Endothelial cell of umbilical vein (primary cell): ENCODE data around the gene PPY. TPM values are rescaled to one million over a fixed set of nuclear protein-coding genes. Genes with fewer than 3 reads are reported as not detected.

ENCODE experiments used
- BruUV-seq: library from RNA; stranded (reverse); fragments of 400-500 nt; replicated peaks from 2 replicates; lab custom pipeline; 2021; lab: Mats Ljungman, UMichigan
- CTCF ChIA-PET: fragments of 300-600, 350-600 bp; sonication (Branson Sonifier 250); formaldehyde crosslinking; loops from one replicate; lab custom pipeline; 2021; ENCODE audit warnings: antibody characterized with exemption, inconsistent platforms; lab: Charles Lee
- POLR2A ChIA-PET: fragments of 300-600, 350-600 bp; sonication (Branson Sonifier 250); formaldehyde crosslinking; loops from one replicate; lab custom pipeline; 2021; ENCODE audit warnings: antibody characterized with exemption, inconsistent platforms; lab: Charles Lee
- DNase-seq: peaks from one replicate; pipeline ENCODE4 v3.0.0-alpha.2; 2011; ENCODE audit warnings: low read depth, low spot score
- FAIRE-seq: peaks from 2 replicates; lab custom pipeline; 2011; peaks lifted over from hg19 to GRCh38; lab: Jason Lieb, UNC
- H2AFZ ChIP-seq: 2 replicates; pipeline ENCODE4 v1.6.0; 2012; ENCODE audit warnings: low read depth, low read length, control low read depth, inconsistent platforms
- H3K27ac ChIP-seq: 2 replicates; pipeline ENCODE4 v1.5.1; 2011; ENCODE audit warnings: low read depth, mild to moderate bottlenecking, control low read depth, low read length, moderate library complexity; ENCODE audit not compliant: insufficient read depth
- H3K27me3 ChIP-seq, 2 experiments: 2 replicates each; pipeline versions ENCODE4 v1.6.0 to v1.6.1; 2011; ENCODE audit warnings: low read length in 2 of 2, mixed read lengths in 1 of 2; ENCODE audit not compliant: control insufficient read depth in 2 of 2, insufficient read depth in 2 of 2
- H3K36me3 ChIP-seq, 2 experiments: 2 replicates in 1 of 2; 3 replicates in 1 of 2; pipeline ENCODE4 v1.5.1; 2011; ENCODE audit warnings: low read length in 2 of 2, mild to moderate bottlenecking in 1 of 2, moderate library complexity in 1 of 2; ENCODE audit not compliant: control insufficient read depth in 2 of 2, insufficient read depth in 2 of 2; ENCODE audit errors: extremely low read depth in 1 of 2
- H3K4me1 ChIP-seq: 3 replicates; pipeline ENCODE4 v1.5.1; 2011; ENCODE audit warnings: mild to moderate bottlenecking, low read length; ENCODE audit not compliant: control insufficient read depth, insufficient read depth; ENCODE audit errors: extremely low read depth
- H3K4me2 ChIP-seq: 2 replicates; pipeline ENCODE4 v1.6.1; 2011; ENCODE audit warnings: low read length, control low read depth, mixed read lengths; ENCODE audit not compliant: insufficient read depth
- H3K4me3 ChIP-seq, 3 experiments: fragments of 200-600 bp in 1 of 3; sonication (generic), shearing (Covaris generic) in 1 of 3; replicated peaks in 1 of 3; 2 replicates each; pipeline ENCODE4 v1.5.1; 2011 to 2016; ENCODE audit warnings: control low read depth in 3 of 3, low read length in 3 of 3, mild to moderate bottlenecking in 2 of 3, inconsistent platforms in 1 of 3, low read depth in 1 of 3, moderate library complexity in 1 of 3; ENCODE audit not compliant: insufficient read depth in 1 of 3
- H3K79me2 ChIP-seq: 2 replicates; pipeline ENCODE4 v1.6.0; 2012; ENCODE audit warnings: low read length, inconsistent platforms; ENCODE audit not compliant: control insufficient read depth, insufficient read depth
- H3K9ac ChIP-seq: replicated peaks from 2 replicates; pipeline ENCODE3; 2011; ENCODE audit warnings: low read length, control low read depth; ENCODE audit not compliant: insufficient read depth; ENCODE audit errors: extremely low read depth
- H3K9me1 ChIP-seq: replicated peaks from 3 replicates; pipeline ENCODE4 v1.6.0; 2011; ENCODE audit warnings: mild to moderate bottlenecking, low read length; ENCODE audit not compliant: control insufficient read depth, insufficient read depth; ENCODE audit errors: extremely low read depth
- H3K9me3 ChIP-seq: replicated peaks from 2 replicates; pipeline ENCODE4 v1.5.1; 2012; ENCODE audit warnings: low read length, inconsistent platforms; ENCODE audit not compliant: control insufficient read depth, insufficient read depth
- H4K20me1 ChIP-seq: replicated peaks from 2 replicates; pipeline ENCODE3; 2011; ENCODE audit warnings: mild to moderate bottlenecking, low read length; ENCODE audit not compliant: control insufficient read depth, insufficient read depth; ENCODE audit errors: extremely low read depth
- CTCF ChIP-seq, 2 donors: IDR thresholded peaks; 1 replicate in 1 of 2; 2 replicates in 1 of 2; pipeline ENCODE4 v1.5.1; 2011; ENCODE audit warnings: low read length in 2 of 2, mild to moderate bottlenecking in 2 of 2, moderate library complexity in 2 of 2, control low read depth in 1 of 2, inconsistent platforms in 1 of 2, low read depth in 1 of 2; ENCODE audit not compliant: insufficient read depth in 1 of 2; ENCODE audit errors: extremely low read depth in 1 of 2
- EZH2 ChIP-seq: IDR thresholded peaks from 2 replicates; pipeline ENCODE4 v1.6.1; 2012; ENCODE audit warnings: borderline replicate concordance, low read depth, mild to moderate bottlenecking, moderate library complexity, low read length, inconsistent platforms; ENCODE audit not compliant: severe bottlenecking
- GATA2 ChIP-seq: IDR thresholded peaks from 2 replicates; pipeline ENCODE4 v1.7.0; 2011; ENCODE audit warnings: low read depth, mild to moderate bottlenecking, moderate library complexity, mixed read lengths, low read length; ENCODE audit not compliant: insufficient read length, insufficient read depth
- JUN ChIP-seq: IDR thresholded peaks from 2 replicates; pipeline ENCODE4 v1.6.1; 2011; ENCODE audit warnings: borderline replicate concordance, low read depth; ENCODE audit not compliant: insufficient read length, insufficient read depth
- MAX ChIP-seq: IDR thresholded peaks from 2 replicates; pipeline ENCODE4 v1.6.1; 2011; ENCODE audit not compliant: insufficient read depth, insufficient read length
- POLR2AphosphoS5 ChIP-seq: IDR thresholded peaks from 2 replicates; pipeline ENCODE4 v1.6.1; 2012; ENCODE audit warnings: low read depth, mild to moderate bottlenecking, control low read depth, low read length, moderate library complexity; ENCODE audit not compliant: insufficient read depth
- dilution Hi-C: fragments of 300-500 bp; cut with MboI; formaldehyde crosslinking; loops from one replicate; pipeline ENCODE4 v1.15.0; 2019; ENCODE audit warnings: low sequenced_read_pairs; ENCODE audit not compliant: extremely low pct_ligation_motif_present
- intact Hi-C: fragments of 100-400 bp; cut with micrococcal nuclease; formaldehyde crosslinking; loops from one replicate; pipeline ENCODE4 v1.10.0; 2022
- polyA plus RNA-seq, 4 experiments: library from polyadenylated mRNA; depleted of rRNA in 3 of 4; stranded (reverse) in 3 of 4; unstranded in 1 of 4; fragments of >200 nt; gene quantifications; 2 replicates each; pipeline versions ENCODE4 v1.2.1 to v1.2.3, GENCODE V29; 2011 to 2012; ENCODE audit warnings: missing spikeins in 1 of 4
- total RNA-seq: library from RNA; stranded (reverse); gene quantifications from 2 replicates; pipeline ENCODE4 v1.2.3, GENCODE V29; 2021

PPY gene
- total and polyA plus RNA-seq, 2 donors (not counting 3 experiments of a cell fraction or from before 2014, with no cell fraction given), result not detected

- FAIRE-seq (no peak), DNase-seq (no peak)
- dilution Hi-C loops (no loop called here), intact Hi-C loops (no loop called here)
- ChIA-PET POLR2A (no interaction called here), CTCF (interaction anchor here (1.4 kb wide), 1 partner anchor 82 kb away, joined by 3 read pairs; no protein-coding TSS in a partner anchor)
- no peaks in the 10 kb centered on the region for H3K79me2 ChIP-seq
- H3K9me1 ChIP-seq, result no peaks in the 10 kb centered on the region
- TF ChIP-seq POLR2AphosphoS5 (no peak), EZH2 (no peak), JUN (no peak), MAX (no peak), GATA2 (no peak), CTCF (IDR thresholded peaks at IDR 0.05; ENCODE audit: extremely low read depth in 1 of 2, insufficient read depth in 1 of 2, low read depth in 1 of 2, low read length in 2 of 2) (no peak)
- no TSS peak for BruUV-seq
- no peaks in the 10 kb centered on the region for H4K20me1 ChIP-seq
- no peak overlapping the region for H3K9ac ChIP-seq
- no peak overlapping the region for H3K4me3 ChIP-seq
- no peak overlapping the region for H3K27ac ChIP-seq
- H2AFZ ChIP-seq, result no peak overlapping the region
- H3K4me2 ChIP-seq, result no peak overlapping the region
- no peaks in the 10 kb centered on the region for H3K36me3 ChIP-seq
- no peaks in the 10 kb centered on the region for H3K9me3 ChIP-seq
- H3K27me3 ChIP-seq, result peaks cover 15 to 30% of the 10 kb centered on the region in 2 experiments
- H3K4me1 ChIP-seq, result no peaks in the 10 kb centered on the region
Measured at GRCh38 chr17:43916385-43916784, 25.9 kb downstream of the PPY start.
